Inferior parietal cortex (tissue), 1 donor: Measurements from ENCODE around the gene TNFAIP8L3.
"Not testable (repeated sequence)": the region's sequence is repeated elsewhere in the genome, so short reads cannot be mapped to it uniquely, and the experiment has no call there.

Experiments used
- DNase-seq: peaks from one replicate; pipeline ENCODE4 v3.0.0-alpha.2; 2016; ENCODE audit errors: extremely low spot score

The TNFAIP8L3 gene

DNA sequence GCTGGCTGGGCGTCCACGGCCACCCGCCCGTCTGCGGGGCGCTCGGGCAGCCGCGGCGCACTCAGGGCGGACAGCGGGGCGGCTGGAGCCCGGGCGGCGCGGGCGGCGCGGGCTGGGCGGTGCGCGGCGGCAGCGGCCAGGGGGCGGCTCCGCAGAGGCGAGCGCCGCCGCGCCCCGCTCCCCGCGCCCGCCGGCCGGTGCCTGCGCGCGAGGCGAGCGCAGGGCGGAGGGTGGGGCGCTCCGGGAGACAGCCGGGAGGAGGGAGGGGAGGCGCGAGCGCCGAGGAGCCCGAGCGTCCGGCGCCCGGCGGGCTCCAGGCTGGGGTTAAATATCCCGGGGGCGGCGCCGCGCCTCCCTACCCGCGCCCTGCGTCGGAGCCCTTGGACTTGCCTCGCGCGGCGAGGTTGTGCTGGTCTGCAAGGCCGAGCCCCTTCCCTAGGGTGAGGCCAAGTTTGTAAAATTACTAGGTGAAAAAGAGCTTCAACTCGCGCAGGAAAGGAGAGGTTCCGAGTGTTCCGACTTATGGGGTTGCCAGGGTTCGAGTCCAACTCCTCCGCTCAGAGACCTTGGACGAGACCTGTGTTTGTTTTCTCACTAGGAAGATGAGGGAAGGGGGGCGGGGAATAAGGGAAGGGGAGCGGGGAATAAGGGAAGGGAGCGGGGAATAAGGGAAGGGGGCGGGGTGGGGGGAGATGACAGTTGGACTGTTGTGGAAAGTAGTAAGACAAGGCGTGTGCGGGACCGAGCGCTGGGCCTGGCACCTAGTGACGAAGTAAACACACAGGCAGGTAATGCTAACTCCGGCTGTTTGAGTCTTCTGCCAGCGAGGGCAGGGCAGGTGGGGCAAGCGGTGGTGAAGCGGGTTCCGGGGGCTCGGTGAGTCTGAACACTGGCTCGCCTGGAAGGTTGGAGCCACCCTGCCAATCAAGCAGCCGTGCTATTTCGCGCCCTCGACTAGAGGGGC lies at the start of gene TNFAIP8L3:
Gene TNFAIP8L3, minus strand, starts transcription at position 301 of the 964 bp plus-strand sequence. CDS start 311 bp downstream, outside the sequence.
- no peak for DNase-seq

DNA sequence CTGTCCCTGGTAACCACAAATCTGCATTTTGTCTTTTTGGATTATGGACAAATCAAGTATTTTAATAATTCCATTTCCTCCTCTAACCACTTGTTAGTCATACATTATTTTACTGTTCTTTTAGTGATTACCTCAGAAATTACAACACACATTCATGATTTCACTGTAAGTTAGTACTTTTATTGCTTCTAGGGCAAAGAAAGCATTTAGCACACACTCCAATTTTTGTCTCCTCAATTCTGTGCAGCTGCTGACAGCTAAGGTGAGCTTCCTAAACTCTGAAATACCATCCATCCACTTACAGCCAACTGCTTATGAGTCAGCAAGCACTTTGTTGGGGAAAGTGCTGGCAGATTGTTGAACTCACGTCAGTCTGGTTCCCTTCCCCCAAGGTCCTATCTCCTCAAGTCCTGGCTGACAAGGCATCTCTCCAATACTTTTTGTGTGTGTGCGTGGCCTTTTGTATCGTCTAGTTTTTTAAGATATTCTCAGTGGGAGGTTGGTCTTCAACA lies 49.4 kb upstream of the TNFAIP8L3 start:
- no peak for DNase-seq

DNA sequence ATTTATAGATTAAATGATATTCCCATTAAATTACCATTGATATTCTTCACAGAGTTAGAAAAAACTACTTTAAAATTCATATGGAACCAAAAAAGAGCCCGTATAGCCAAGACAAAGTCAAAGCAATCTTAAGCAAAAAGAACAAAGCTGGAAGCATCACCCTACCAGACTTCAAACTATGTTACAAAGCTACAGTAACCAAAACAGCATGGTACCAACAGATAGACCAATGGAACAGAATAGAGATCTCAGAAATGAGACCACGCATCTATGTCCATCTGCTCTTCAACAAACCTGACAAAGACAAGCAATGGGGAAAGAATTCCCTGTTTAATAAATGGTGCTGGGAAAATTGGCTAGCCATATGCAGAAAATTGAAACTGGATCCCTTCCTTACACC lies 45.6 kb upstream of the TNFAIP8L3 start:
- DNase-seq: not testable (repeated sequence)

DNA sequence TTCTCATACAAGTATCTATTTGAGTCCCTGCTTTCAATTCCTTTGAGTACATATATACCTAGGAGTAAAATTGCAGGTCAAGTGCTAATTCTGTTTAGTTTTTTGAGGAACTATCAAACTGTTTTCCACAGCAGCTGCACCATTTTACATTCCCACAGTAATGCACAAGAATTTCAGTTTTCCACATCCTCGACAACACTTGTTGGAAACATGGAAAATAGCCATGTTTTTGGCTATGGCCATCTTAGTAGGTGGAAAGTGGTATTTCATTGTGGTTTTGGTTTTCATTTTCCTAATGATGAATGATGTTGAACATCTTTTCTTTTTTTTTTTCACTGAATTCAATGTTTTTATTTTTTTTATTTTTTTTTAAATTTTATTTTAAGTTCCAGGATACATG lies 44.4 kb upstream of the TNFAIP8L3 start:
- no peak for DNase-seq

DNA sequence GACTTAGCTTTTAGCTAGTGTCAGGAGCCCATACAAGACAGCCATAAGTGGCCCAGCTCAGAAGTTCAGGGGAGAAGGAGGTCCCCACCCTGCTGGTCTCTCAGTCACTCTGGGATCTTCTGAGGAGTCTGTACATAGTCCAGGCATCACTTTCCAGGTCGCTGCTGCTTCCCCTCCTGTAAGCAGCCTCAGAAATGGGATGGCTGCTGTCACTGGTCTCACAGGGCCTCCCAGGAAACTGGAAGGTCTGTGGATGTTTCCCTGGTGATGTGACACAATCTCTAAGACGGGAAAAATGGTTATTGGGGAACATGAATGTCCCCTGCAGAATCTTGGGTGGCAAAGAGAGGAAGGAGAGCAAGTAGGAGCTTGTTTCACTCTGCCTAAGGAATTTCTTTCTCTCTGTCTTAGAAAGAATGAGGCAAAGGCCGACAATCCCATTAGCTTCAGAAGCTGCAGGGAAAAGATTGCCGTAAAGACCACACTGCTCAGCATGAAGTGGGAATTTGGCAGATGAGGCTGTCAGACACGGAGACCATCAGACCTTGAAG lies 43.2 kb upstream of the TNFAIP8L3 start:
- DNase-seq: no peak

DNA sequence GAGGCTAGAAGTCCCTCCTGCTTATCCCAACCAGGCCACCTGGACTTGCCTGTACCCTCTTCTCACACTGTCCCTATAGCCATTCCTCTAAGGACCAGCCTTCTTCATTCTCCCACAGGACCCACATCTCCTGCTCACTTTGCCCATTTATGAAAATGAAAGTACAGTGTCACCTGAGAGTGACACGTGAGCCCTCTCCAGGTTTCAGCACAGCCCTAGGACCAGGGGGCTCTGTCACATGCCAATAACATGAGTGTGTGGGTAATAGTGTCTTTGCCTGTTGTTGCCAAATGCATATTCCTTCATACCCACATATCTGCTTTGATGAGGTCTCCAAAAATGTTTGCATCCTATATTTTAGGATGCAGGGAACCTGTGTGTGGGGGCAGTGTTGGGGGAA lies 42.3 kb upstream of the TNFAIP8L3 start:
- no peak for DNase-seq

DNA sequence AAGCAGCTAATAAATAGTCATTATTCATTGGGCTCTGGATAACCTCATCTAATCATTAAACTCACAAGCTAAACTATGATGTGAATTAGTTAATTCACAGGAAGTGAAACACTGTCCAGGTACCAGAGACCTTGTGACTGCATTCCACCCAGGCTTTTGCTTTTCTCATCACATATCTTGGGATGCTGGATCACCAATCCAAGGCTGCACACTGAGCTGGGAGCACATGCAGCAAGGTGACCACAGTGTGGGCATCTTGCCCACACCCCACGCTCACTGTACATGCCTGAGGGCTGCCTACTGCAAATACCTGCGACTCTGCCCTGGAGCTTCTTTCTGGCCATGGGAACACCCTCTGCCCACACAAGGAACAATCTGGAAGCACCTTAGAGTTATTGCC lies 40.6 kb upstream of the TNFAIP8L3 start:
- DNase-seq: no peak

DNA sequence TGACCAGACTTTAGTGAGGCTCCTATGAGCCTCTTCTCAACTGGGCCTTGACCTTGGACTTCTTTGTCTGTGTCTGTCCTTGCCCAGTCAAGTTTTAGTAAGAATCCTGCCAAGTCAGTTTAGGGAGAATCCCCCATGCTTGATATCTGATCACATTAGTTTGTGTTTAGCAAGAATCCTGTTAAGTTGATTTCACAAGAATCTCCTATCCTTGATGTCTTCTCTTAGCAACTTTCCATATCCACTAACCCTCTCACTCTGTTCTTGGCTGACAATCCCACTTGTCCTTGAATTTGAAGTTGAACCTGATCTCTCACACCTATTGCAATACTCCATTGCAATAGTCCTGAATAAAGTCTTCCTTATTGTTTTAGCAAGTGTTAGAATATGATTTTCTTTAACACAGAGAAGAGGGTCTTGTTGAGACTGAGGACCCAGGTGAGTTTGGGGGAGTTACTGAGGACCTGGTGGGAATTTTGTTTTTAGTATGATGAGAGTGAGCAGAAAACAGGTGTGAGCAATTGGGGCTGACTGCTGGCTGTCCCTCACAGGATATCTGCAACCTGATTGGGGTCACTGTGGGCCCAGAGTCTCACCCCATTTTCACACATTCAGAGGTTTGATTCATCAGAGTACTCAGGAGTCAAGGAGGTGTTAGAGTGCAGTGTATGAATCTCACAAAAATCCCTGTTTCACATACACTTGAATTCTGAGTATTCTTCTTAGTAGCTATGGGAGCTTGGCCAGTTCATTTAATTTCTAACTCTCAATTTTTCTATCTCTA lies 39.9 kb upstream of the TNFAIP8L3 start:
- no peak for DNase-seq

DNA sequence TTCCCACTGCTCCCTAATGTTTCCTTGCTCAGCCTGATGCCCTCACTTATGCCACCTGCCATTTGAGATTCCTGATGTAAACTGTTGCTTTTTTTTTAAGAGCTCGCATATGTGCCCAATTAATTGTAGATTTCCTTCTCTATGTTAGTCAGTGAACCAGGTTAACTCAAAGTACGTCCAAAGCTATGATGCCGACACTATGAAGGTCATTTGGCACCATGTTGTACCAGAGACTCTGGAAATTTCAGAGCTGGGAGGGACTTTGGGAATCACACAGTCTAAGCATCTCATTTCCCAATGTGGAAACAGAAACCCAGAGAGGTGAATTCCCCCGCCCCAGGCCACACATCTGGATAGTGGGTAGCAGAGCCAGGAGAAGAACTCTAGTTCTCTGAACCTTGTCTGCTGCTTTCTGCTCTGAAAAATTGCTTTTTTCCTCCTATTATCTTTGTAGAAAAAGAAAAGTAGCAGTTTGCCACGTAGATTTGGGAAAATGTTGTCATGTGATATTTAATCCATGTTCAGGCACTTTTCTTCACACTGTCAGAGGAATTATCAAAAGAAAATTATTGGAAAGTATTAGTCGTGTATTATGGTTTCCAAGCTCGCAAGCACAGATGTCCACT lies 38.5 kb upstream of the TNFAIP8L3 start:
- DNase-seq: no peak

DNA sequence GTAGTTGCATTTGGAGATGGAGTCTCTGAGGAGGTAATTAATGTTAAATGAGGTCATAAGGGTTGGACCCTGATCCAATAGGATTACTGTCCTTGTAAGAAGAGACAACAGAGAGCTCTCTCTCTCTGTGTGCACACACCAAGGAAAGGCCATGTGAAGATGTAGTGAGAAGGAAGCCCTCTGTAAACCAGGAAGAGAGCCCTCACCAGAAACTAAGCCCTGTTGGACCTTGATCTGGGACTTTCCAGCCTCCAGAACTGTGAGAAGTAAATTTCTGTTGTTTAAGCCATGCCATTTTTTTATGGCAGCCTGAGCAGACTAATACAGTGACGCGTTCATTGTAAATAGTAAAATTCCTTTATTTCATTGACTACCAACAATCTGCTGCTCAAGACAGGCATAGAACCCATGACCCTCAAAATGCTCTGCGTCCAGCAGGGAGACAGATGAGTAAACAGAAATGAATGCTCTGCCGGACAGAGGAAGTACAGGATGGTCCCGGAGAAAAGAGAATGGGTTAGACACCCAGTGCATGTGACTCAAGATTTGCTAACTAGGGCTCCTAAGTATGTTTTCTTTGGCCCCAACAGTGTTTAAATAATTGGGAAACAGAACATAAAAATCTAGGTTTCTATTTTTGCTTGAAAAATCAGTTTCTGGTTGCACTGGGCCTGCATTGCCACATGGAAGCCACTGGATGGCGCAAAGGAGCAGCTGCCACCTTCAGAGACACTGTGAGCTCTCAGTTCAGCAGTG lies 37.9 kb upstream of the TNFAIP8L3 start:
- peak; percentile 65 for DNase-seq

DNA sequence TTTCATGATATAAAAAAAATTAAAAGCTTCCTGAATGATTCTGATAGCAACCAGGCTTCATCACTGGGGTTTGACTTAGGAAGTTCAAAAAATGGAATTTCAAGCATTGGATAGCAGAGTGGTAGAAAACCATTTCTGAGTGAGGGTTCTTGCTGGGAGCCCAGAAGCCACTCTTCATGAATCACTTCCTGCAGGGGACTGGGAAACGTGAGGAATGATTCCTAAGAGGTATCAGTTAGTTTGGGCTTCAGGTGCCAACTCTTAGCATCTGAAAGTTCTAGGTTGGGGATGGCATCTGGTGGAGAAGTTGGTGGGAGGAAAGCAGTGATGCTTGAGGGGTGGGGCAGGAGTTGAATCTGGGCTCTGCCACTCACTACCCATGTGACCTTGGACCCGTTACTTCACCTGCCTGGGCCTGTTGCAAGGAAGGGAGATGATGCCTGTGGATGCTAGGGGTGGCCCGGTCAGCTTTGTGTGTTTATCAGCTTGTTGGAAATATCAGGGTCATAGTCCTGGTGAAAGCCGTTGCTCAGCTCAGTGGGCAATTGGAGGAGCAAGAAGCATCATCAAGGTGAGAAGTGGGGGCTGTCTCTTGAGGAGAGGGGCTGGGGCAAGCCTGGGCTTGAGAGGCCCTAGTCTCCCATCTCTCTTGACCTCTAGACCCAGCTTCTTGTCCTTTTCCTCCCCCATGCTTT lies 37.0 kb upstream of the TNFAIP8L3 start:
- no peak for DNase-seq

DNA sequence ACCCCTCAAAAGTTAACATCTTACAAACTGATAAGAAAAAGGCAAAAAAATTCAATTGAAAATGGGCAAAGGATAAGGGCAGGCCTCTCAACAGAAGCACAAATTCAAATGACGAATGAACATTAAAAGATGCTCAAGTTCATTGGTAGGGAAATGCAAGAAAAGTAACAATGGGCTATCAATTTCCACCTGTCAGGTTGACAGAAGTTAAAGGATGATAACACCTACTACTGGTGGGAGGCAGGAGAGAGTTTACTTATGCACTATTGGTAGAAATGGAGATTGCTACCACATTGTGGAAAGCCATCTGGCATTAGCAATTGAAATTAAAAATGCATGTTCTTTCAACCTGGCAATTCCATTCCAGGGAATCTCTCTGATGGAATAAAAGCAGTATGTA lies 35.6 kb upstream of the TNFAIP8L3 start:
- DNase-seq: no peak

DNA sequence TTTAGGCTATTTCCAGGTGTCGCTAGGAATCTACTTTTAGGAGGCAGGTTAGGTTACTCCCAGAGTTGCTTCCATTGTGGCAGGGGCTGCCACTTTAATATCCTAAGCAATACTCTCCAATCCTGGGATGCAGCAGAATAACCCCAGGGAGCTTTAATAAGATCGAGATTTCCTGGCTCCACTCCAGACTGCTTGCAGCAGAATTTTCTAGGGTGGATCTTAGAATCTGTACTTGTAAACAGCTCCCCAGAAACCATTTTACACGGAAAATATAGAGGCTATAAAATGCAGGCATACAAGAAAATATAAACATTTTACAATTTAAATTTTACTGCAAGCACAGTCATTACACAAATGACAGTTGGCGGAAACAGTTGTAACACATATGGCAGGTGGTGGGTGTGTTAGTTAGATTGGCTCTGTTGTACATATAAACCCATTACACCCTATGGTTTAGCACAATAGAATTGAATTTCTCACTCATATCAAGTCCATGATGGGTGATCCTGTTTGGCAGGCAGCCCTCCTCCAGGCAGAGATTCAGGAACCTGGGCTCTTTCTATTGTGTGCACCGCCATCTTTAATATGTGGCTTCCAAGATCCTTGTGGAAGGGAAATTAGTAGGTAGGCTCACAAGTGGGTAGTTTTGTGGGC lies 35.0 kb upstream of the TNFAIP8L3 start:
- no peak for DNase-seq

DNA sequence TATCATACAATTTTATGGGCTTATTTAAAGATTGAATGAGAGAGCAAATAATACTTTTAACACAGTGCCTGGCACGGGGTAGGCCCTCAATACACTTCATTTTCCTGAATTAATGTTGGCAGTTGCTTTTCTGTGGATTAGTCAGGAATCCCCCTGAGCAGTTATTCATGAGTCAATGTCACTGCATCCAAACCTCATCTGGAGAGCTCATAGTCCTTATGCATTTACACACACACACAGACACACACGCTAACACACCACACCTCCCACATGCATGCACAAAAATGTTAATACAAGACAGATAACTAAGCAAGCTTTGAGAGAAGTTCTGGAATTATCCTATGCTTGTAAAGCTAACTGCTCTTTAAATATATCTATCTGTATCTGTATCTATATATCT lies 34.0 kb upstream of the TNFAIP8L3 start:
- DNase-seq: no peak

DNA sequence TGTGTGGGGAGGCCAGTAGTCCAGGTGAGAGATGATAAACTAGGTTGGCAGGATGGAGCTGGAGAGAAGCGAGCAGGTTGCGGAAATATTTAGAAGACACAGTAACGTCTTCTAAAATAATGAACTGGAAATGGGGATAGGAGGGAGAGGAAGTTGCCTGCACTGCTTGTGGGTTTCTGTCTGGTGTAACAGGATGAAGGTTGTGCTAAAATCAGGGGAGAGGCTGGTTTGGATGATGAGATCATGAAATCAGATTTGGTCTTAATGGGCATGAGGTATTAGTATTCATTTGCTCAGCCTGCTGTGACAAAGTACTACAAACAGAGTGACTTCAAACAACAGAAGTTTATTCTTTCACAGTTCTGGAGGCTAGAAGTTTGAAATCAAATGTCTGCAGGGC lies 32.1 kb upstream of the TNFAIP8L3 start:
- no peak for DNase-seq

DNA sequence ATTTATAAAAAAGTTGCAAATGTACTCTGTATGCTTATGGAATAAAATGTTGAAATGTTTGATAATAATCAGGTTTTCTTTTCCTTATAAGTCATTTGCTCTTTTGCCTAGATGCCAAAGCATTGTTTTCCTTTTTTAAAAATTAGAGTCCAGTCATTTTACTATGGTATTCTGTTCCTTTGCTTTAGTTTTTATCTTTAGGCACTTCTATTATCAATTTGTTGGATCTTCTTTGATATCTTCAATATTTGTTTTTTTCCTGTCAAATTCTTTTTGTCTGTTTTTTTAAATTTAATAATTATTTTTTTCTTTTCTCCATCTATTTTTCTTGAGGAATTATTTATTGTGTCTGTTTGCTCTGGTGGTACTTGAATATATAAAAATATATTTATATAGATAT lies 28.3 kb upstream of the TNFAIP8L3 start:
- DNase-seq: not testable (repeated sequence)

DNA sequence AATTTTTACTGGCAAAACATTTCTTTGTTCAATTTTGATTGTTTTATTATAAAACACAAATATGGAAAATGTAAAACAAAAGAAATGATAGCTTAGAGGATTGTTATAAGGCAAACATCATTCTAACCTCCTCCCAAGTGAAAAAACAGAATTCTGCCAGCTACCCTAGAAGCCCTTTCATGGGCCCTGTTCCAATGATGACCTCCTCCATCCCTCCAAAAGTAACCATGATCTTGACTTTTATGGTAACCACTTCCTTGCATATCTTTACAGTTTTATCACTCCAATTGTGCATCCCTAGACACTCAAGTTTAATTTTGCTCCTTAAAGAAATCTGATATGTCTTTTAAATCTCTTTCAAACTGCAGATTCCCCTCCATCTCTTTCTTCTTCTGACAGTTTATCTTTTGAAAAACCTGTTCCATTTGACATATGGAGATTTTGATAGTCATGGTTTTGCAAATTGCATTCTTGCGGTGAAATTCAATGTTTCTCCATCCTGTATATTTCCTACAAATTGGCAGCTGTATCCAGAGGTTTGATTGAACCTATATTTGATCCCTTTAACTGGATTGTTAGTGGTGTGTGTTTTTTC lies 27.0 kb upstream of the TNFAIP8L3 start:
- DNase-seq: no peak

DNA sequence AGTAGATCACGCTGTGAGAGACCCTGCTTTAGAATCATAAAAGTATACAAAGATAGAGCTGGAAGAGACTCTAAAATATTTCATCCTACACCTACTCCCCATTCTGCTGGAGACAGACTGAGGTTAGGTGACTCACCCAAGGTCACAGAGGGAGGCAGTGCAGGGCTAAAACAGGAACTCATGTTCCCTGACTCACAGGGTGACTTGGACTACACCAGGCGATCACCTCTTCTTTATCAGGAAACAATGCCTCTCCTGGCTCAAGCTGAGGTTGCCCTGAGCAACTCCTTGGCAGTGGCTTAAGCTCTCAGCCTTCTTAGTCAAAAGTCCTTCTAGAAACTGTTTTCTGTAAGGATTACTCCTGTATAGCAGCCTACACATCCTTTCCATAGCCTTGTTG lies 26.4 kb upstream of the TNFAIP8L3 start:
- no peak for DNase-seq

DNA sequence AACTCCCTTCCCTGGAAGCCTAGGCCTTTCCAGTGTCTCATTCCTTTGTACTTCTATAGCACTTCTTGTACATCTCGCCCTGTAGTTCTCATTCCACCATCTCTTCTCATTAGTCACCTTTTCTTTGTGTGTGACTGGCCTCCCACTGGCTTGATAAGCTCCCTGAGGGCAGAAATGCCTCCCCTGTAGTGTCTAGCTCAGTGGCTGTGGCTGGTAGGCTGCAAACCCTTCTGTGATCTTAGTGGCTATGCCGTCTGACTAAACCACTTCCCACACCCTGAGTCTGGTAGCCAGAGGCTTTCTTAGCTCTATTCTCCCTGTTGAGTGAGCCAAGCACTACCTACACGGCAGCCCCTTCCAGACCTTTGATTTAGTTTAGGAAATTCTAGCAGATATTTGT lies 24.4 kb upstream of the TNFAIP8L3 start:
- DNase-seq: no peak

DNA sequence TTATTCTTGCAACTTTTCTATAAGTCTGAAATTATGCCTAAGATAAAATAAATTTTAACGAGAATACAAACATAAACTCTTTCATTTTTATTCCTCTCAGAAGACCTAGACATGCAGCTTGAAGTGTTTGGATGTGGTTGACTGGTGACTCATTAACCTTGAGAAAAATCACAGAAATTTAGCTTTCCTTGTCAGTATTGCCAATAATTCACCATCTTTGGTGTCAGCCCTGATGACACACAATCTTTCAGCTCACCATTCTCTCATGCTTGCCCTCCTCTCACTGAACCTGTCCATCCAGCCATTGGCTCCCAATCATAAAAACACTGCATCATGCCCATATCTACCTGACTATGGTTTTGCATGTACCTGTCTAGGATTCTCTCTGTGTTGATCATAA lies 22.6 kb upstream of the TNFAIP8L3 start:
- DNase-seq: no peak
